SK-MEL-5 (cell line): ENCODE measurements around the gene THAP9. TPM values are rescaled to one million over a fixed set of nuclear protein-coding genes. Genes with fewer than 3 reads are reported as not detected.

Source experiments
- DNase-seq: peaks from one replicate; pipeline ENCODE4 v3.0.0-alpha.2; 2016; ENCODE audit warnings: low read depth, low spot score
- in situ Hi-C: cut with HindIII; loops from 2 replicates; pipeline ENCODE4 v1.10.0; 2016; ENCODE audit warnings: low sequenced_read_pairs, high pct_unique_total_duplicates, low pct_unique_long_range_greater_than_20kb
- small RNA-seq, 2 experiments: library from RNA; depleted of rRNA; stranded (forward); fragments of <200 nt; gene quantifications; one replicate each; pipeline ENCODE3, GENCODE V24; 2014
- total RNA-seq: library from RNA; depleted of rRNA; stranded (reverse); fragments of >200 nt; shearing (Covaris generic); gene quantifications from 2 replicates; pipeline ENCODE4 v1.2.3, GENCODE V29; 2014; rRNA removed

The THAP9 gene
- total RNA-seq, 1 experiment from 2014 or later = 6.5 TPM

- DNase-seq = no peak
- in situ Hi-C loops = no loop called here
Measured at GRCh38 chr4:82921795-82922194, 21.3 kb downstream of the THAP9 start.

- no peak for DNase-seq
- in situ Hi-C loops = no loop called here
Measured at GRCh38 chr4:82930848-82931755, 30.6 kb downstream of the THAP9 start.

- DNase-seq = no peak
- in situ Hi-C loops = no loop called here
Measured at GRCh38 chr4:82934441-82934840, 33.9 kb downstream of the THAP9 start.

GRCh38 chr4:82939414-82939813, 38.9 kb downstream of the THAP9 start:
- in situ Hi-C loops = no loop called here

GRCh38 chr4:82947498-82947897, 47.0 kb downstream of the THAP9 start:
- in situ Hi-C loops = no loop called here
- DNase-seq = no peak

More at GRCh38 chr4:82939414-82939813, 38.9 kb downstream of the THAP9 start:
- DNase-seq = no peak

GRCh38 chr4:82948647-82949204, 48.2 kb downstream of the THAP9 start:
- in situ Hi-C loops = no loop called here

GRCh38 chr4:82951196-82951595, 50.7 kb downstream of the THAP9 start:
- in situ Hi-C loops = no loop called here
- DNase-seq = no peak

More at GRCh38 chr4:82948647-82949204, 48.2 kb downstream of the THAP9 start:
- DNase-seq = no peak

- no peak for DNase-seq
Measured at GRCh38 chr4:82954212-82954611, 53.7 kb downstream of the THAP9 start.

GRCh38 chr4:82957045-82957444, 56.5 kb downstream of the THAP9 start:
- in situ Hi-C loops = no loop called here

More at GRCh38 chr4:82954212-82954611, 53.7 kb downstream of the THAP9 start:
- in situ Hi-C loops = no loop called here

GRCh38 chr4:82965763-82966162, 65.2 kb downstream of the THAP9 start:
- in situ Hi-C loops = no loop called here
- DNase-seq = no peak

More at GRCh38 chr4:82957045-82957444, 56.5 kb downstream of the THAP9 start:
- no peak for DNase-seq

- in situ Hi-C loops = no loop called here
Measured at GRCh38 chr4:82968972-82969371, 68.4 kb downstream of the THAP9 start.

GRCh38 chr4:82969414-82969813, 68.9 kb downstream of the THAP9 start:
- no peak for DNase-seq
- in situ Hi-C loops = no loop called here

More at GRCh38 chr4:82968972-82969371, 68.4 kb downstream of the THAP9 start:
- no peak for DNase-seq

Small RNA genes within 50 kb of the gene (small RNA-seq; reads per million reads assigned to genes)
- gene RF00019 = 0 reads per million in 2 experiments

Other genes with a start within 250 kb of the THAP9 start
- 21.6 and 24.2 TPM in 2 replicates for gene SCD5, start 101.9 kb upstream of the THAP9 start, total RNA-seq
- 91.3 and 104 TPM in 2 replicates for gene SEC31A, start 9.6 kb upstream of the THAP9 start, total RNA-seq
- 21.2 and 21.4 TPM in 2 replicates for gene LIN54, start 110.1 kb downstream of the THAP9 start, total RNA-seq
- gene COPS4, start 134.4 kb downstream of the THAP9 start, total RNA-seq = 52.8 and 56.7 TPM in 2 replicates
- gene PLAC8, start 214.0 kb downstream of the THAP9 start, total RNA-seq = not detected in 2 replicates